Mesenchymal stem cell (in vitro differentiated cells and primary cell): Measurements from ENCODE around the gene TRAPPC2.
"Not testable (repeated sequence)": the region's sequence is repeated elsewhere in the genome, so short reads cannot be mapped to it uniquely, and the experiment has no call there.

Source experiments
- DNase-seq: peaks from one replicate; pipeline ENCODE4 v3.0.0-alpha.2; 2013
- H2AFZ ChIP-seq: one replicate; pipeline ENCODE4 v1.6.1; 2013; ENCODE audit warnings: low read depth, mild to moderate bottlenecking, control low read depth, inconsistent platforms, low read length, moderate library complexity
- H2AK5ac ChIP-seq: 2 replicates; pipeline ENCODE4 v1.6.1; 2013; ENCODE audit warnings: low read length, moderate library complexity, mild to moderate bottlenecking, inconsistent platforms; ENCODE audit not compliant: severe bottlenecking
- H2BK120ac ChIP-seq: one replicate; pipeline ENCODE4 v1.6.1; 2013; ENCODE audit warnings: low read depth, mild to moderate bottlenecking, inconsistent platforms, low read length, moderate library complexity
- H2BK12ac ChIP-seq, 2 experiments: one replicate each; pipeline ENCODE4 v1.6.1; 2013; ENCODE audit warnings: inconsistent platforms in 2 of 2, low read length in 2 of 2, mild to moderate bottlenecking in 2 of 2, moderate library complexity in 2 of 2, control low read depth in 1 of 2
- H2BK15ac ChIP-seq: one replicate; pipeline ENCODE4 v1.6.1; 2013; ENCODE audit warnings: mild to moderate bottlenecking, low read depth, inconsistent platforms; ENCODE audit not compliant: poor library complexity, severe bottlenecking
- H2BK5ac ChIP-seq: 2 replicates; pipeline ENCODE4 v1.6.1; 2013; ENCODE audit warnings: low read depth, mild to moderate bottlenecking, low read length, control low read depth, inconsistent platforms; ENCODE audit not compliant: poor library complexity, severe bottlenecking
- H3K14ac ChIP-seq, 2 experiments: one replicate each; pipeline ENCODE4 v1.6.1; 2013; ENCODE audit warnings: inconsistent platforms in 2 of 2, low read length in 2 of 2, control low read depth in 1 of 2, mild to moderate bottlenecking in 1 of 2, moderate library complexity in 1 of 2
- H3K18ac ChIP-seq, 2 experiments: one replicate each; pipeline ENCODE4 v1.6.1; 2013; ENCODE audit warnings: inconsistent platforms in 2 of 2, low read length in 2 of 2, control low read depth in 1 of 2, low read depth in 1 of 2, mild to moderate bottlenecking in 1 of 2
- H3K23ac ChIP-seq, 2 experiments: one replicate each; pipeline ENCODE4 v1.6.1; 2013; ENCODE audit warnings: inconsistent platforms in 2 of 2, low read length in 2 of 2, mild to moderate bottlenecking in 2 of 2, moderate library complexity in 2 of 2, control low read depth in 1 of 2
- H3K27ac ChIP-seq: 2 replicates; pipeline ENCODE4 v1.5.1; 2013; ENCODE audit warnings: mild to moderate bottlenecking, moderate library complexity, low read length, control low read depth, inconsistent platforms; ENCODE audit not compliant: poor library complexity, severe bottlenecking
- H3K27me3 ChIP-seq, 2 experiments: 2 replicates each; pipeline versions ENCODE4 v1.6.1 to v1.7.0; 2013; ENCODE audit warnings: low read length in 2 of 2, mild to moderate bottlenecking in 2 of 2, moderate library complexity in 2 of 2, control low read depth in 1 of 2, inconsistent platforms in 1 of 2; ENCODE audit not compliant: control insufficient read depth in 1 of 2, insufficient read depth in 1 of 2
- H3K36me3 ChIP-seq, 2 experiments: 2 replicates each; pipeline versions ENCODE4 v1.6.1 to v1.7.0; 2013; ENCODE audit warnings: low read length in 2 of 2, control low read depth in 1 of 2, inconsistent platforms in 1 of 2, low read depth in 1 of 2, mild to moderate bottlenecking in 1 of 2; ENCODE audit not compliant: insufficient read depth in 2 of 2, control insufficient read depth in 1 of 2
- H3K4ac ChIP-seq, 2 experiments: one replicate each; pipeline ENCODE4 v1.6.1; 2013; ENCODE audit warnings: inconsistent platforms in 2 of 2, low read length in 2 of 2, mild to moderate bottlenecking in 2 of 2, moderate library complexity in 2 of 2, control low read depth in 1 of 2, low read depth in 1 of 2
- H3K4me1 ChIP-seq: 2 replicates; pipeline ENCODE4 v1.6.1; 2013; ENCODE audit warnings: low read depth, low read length, control low read depth; ENCODE audit not compliant: control insufficient read depth, insufficient read depth
- H3K4me2 ChIP-seq: 2 replicates; pipeline ENCODE4 v1.6.1; 2013; ENCODE audit warnings: low read length, mild to moderate bottlenecking, inconsistent platforms; ENCODE audit not compliant: poor library complexity, severe bottlenecking
- H3K4me3 ChIP-seq, 2 experiments: 2 replicates each; pipeline versions ENCODE4 v1.5.1 to v1.7.0; 2013; ENCODE audit warnings: low read length in 2 of 2, mild to moderate bottlenecking in 2 of 2, control low read depth in 1 of 2, low read depth in 1 of 2; ENCODE audit not compliant: insufficient read depth in 1 of 2
- H3K79me1 ChIP-seq: replicated peaks from 2 replicates; pipeline ENCODE4 v1.6.1; 2013; ENCODE audit warnings: mild to moderate bottlenecking, control low read depth, low read length, inconsistent platforms; ENCODE audit not compliant: poor library complexity, severe bottlenecking
- H3K9ac ChIP-seq: 2 replicates; pipeline ENCODE4 v1.7.0; 2013; ENCODE audit warnings: mild to moderate bottlenecking, low read length, moderate library complexity
- H3K9me3 ChIP-seq: 2 replicates; pipeline ENCODE4 v1.7.0; 2013; ENCODE audit warnings: mild to moderate bottlenecking, low read length; ENCODE audit not compliant: control insufficient read depth
- H4K8ac ChIP-seq: one replicate; pipeline ENCODE4 v1.6.1; 2013; ENCODE audit warnings: inconsistent platforms, mild to moderate bottlenecking, low read length, moderate library complexity
- H4K91ac ChIP-seq: one replicate; pipeline ENCODE4 v1.6.1; 2013; ENCODE audit warnings: mild to moderate bottlenecking, low read length, inconsistent platforms
- WGBS: methylation state at CpG from one replicate; pipeline ENCODE4 v1.1.7; 2013; ENCODE audit warnings: mixed read lengths; 5-methylcytosine and 5-hydroxymethylcytosine counted together

The TRAPPC2 gene

DNA sequence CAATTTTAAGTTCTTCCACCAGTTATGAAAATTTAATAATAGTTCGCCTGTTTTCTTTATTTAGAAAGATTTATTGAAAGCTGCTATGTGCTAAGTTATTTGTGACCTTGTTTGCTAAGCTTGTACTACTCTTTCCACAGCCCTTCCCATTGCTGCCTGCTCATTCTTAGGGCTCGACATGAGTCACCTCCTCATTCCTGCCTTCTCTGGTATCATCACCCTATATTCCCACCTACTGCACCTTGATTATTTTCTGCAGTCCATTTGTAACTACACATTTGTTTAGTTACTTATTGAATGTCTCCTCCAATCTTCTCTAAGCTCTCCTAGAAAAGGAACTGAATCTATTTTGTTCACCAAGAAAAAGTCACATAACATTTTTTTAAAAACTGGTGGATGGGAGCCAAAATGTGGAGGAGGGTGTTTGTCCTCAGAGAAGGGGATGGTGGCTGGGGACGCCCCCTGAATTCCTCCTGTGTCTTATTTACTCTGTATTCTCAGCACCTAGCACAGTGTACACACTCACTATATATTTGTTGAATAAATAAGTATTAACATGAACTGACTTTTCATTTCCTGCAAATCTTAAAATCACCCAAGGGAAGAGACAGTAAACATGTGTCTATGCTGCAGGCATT, 49.2 kb downstream of the TRAPPC2 start:
- no peak overlapping the region for H3K4me2 ChIP-seq
- no peak overlapping the region for H3K27ac ChIP-seq
- H3K4ac ChIP-seq, result no peak overlapping the region
- H2BK5ac ChIP-seq, result no peak overlapping the region
- no peaks in the 10 kb centered on the region for H3K36me3 ChIP-seq
- 92% methylated on average over 1 of the region's 3 CpGs for WGBS
- no peak overlapping the region for H3K18ac ChIP-seq
- H4K8ac ChIP-seq, result no peak overlapping the region
- no peak overlapping the region for H3K23ac ChIP-seq
- H3K27me3 ChIP-seq, result peaks cover 0 to 30% of the 10 kb centered on the region in 2 experiments
- H2BK12ac ChIP-seq, result no peak overlapping the region
- no peak overlapping the region for H2AK5ac ChIP-seq
- no peak overlapping the region for H3K4me3 ChIP-seq
- H3K9ac ChIP-seq, result no peak overlapping the region
- H3K4me1 ChIP-seq, result no peaks in the 10 kb centered on the region
- H2AFZ ChIP-seq, result no peak overlapping the region
- H4K91ac ChIP-seq, result no peak overlapping the region
- no peak overlapping the region for H3K14ac ChIP-seq
- H2BK15ac ChIP-seq, result no peak overlapping the region
- DNase-seq, result no peak
- peaks cover 3% of the 10 kb centered on the region for H3K9me3 ChIP-seq
- no peaks in the 10 kb centered on the region for H3K79me1 ChIP-seq
- H2BK120ac ChIP-seq, result no peak overlapping the region

- Histone ChIP-seq H4K91ac (no peak overlapping the region), H3K9ac (no peak overlapping the region), H3K4ac (no peak overlapping the region), H3K27me3 (peaks cover 0 to 32% of the 10 kb centered on the region in 2 experiments), H3K14ac (no peak overlapping the region), H3K9me3 (peaks cover 3% of the 10 kb centered on the region), H3K4me1 (no peaks in the 10 kb centered on the region), H3K23ac (no peak overlapping the region), H2AFZ (no peak overlapping the region), H3K79me1 (no peaks in the 10 kb centered on the region), H2AK5ac (no peak overlapping the region), H2BK15ac (no peak overlapping the region), H3K27ac (no peak overlapping the region), H3K18ac (no peak overlapping the region), H2BK120ac (no peak overlapping the region), H4K8ac (no peak overlapping the region), H3K4me2 (no peak overlapping the region), H3K4me3 (no peak overlapping the region), H2BK5ac (no peak overlapping the region), H2BK12ac (no peak overlapping the region), H3K36me3 (no peaks in the 10 kb centered on the region)
- 92% methylated on average over 4 of the region's 4 CpGs for WGBS
- DNase-seq, result no peak
These were observed 50.1 kb downstream of the TRAPPC2 start for GRCh38 chrX:13684361-13684760.

DNA sequence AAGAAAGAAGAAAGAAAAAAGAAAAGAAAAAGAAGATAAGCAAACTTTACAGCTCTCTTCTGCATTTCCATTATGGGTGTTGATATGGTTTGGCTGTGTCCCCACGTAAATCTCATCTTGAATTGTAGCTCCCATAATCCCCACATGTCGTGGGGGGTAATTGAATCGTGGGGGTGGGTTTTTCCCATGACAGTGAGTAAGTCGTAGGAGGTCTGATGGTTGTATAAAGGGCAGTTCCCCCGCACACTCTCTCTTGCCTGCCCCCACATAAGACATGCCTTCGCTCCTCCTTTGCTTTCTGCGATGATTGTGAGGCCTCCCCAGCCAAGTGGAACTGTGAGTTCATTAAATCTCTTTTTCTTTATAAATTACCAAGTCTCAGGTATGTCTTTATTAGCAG, 52.8 kb downstream of the TRAPPC2 start:
- Histone ChIP-seq H3K27ac (no peak overlapping the region), H3K4me1 (no peaks in the 10 kb centered on the region), H2BK12ac (no peak overlapping the region), H3K27me3 (peaks cover 0 to 32% of the 10 kb centered on the region in 2 experiments), H3K4me3 (no peak overlapping the region), H3K14ac (no peak overlapping the region), H3K4ac (no peak overlapping the region), H4K8ac (no peak overlapping the region), H2AK5ac (no peak overlapping the region), H2BK15ac (no peak overlapping the region), H3K4me2 (no peak overlapping the region), H4K91ac (no peak overlapping the region), H3K18ac (no peak overlapping the region), H3K9me3 (peaks cover 3% of the 10 kb centered on the region), H3K79me1 (no peaks in the 10 kb centered on the region), H3K36me3 (no peaks in the 10 kb centered on the region), H3K23ac (no peak overlapping the region), H3K9ac (no peak overlapping the region), H2BK5ac (no peak overlapping the region), H2BK120ac (no peak overlapping the region), H2AFZ (no peak overlapping the region)
- no peak for DNase-seq
- no CpG with 5 or more reads among the region's 7 CpGs for WGBS

GRCh38 chrX:13679700-13680099, 54.7 kb downstream of the TRAPPC2 start:
- not testable (repeated sequence) for H3K4ac ChIP-seq, H3K36me3 ChIP-seq, H3K9me3 ChIP-seq, H3K79me1 ChIP-seq, H2BK5ac ChIP-seq, H3K4me3 ChIP-seq, DNase-seq, H2AK5ac ChIP-seq, H3K14ac ChIP-seq, H3K23ac ChIP-seq, H3K18ac ChIP-seq, H4K91ac ChIP-seq, H2AFZ ChIP-seq, H2BK15ac ChIP-seq, H4K8ac ChIP-seq, H3K9ac ChIP-seq, H2BK12ac ChIP-seq, H2BK120ac ChIP-seq, H3K27ac ChIP-seq, H3K4me1 ChIP-seq, H3K4me2 ChIP-seq
- WGBS, result 100% methylated on average over 2 of the region's 4 CpGs
- H3K27me3 ChIP-seq, result peaks cover 0 to 22% of the 10 kb centered on the region in 2 experiments
